Endothelial cell (in vitro differentiated cells): ENCODE results near the gene PSMB7. TPM values are rescaled to one million over a fixed set of nuclear protein-coding genes. Genes with fewer than 3 reads are reported as not detected.

Experiments
- DNase-seq: peaks from one replicate; pipeline ENCODE4 v3.0.0; 2021; ENCODE audit warnings: low spot score
- H3K27ac Mint-ChIP-seq: one replicate; pipeline ENCODE4 v1.8.0; 2021; ENCODE audit warnings: mixed read lengths, inconsistent platforms; ENCODE audit not compliant: unreplicated experiment
- H3K27me3 Mint-ChIP-seq: one replicate; pipeline ENCODE4 v1.8.0; 2021; ENCODE audit warnings: mild to moderate bottlenecking, moderate library complexity, mixed read lengths, inconsistent platforms; ENCODE audit not compliant: unreplicated experiment
- H3K36me3 Mint-ChIP-seq: one replicate; pipeline ENCODE4 v1.8.0; 2021; ENCODE audit warnings: mild to moderate bottlenecking, low read depth, mixed read lengths, inconsistent platforms; ENCODE audit not compliant: unreplicated experiment
- H3K4me1 Mint-ChIP-seq: one replicate; pipeline ENCODE4 v1.8.0; 2021; ENCODE audit warnings: mild to moderate bottlenecking, mixed read lengths, inconsistent platforms; ENCODE audit not compliant: unreplicated experiment
- H3K4me3 Mint-ChIP-seq: one replicate; pipeline ENCODE4 v1.8.0; 2021; ENCODE audit warnings: mild to moderate bottlenecking, mixed read lengths, inconsistent platforms; ENCODE audit not compliant: unreplicated experiment
- H3K9me3 Mint-ChIP-seq: one replicate; pipeline ENCODE4 v1.8.0; 2021; ENCODE audit warnings: mixed read lengths, inconsistent platforms; ENCODE audit not compliant: unreplicated experiment
- total RNA-seq: library from RNA; stranded (reverse); fragmentation: NEBNext Ultra II Directional; extraction: Animal tissue kit (Norgen Biotek cat#: 25700); gene quantifications from one replicate; pipeline ENCODE4 v1.2.1, GENCODE V29; 2021; ENCODE audit not compliant: unreplicated experiment
- TF ChIP-seq, protein P1 (sequence below): fragments of 200-600 bp; sonication (generic); IDR thresholded peaks from one replicate; pipeline ENCODE4 v1.5.0; 2021; ENCODE audit warnings: antibody characterized with exemption; ENCODE audit not compliant: unreplicated experiment

The PSMB7 gene
- total RNA-seq, 1 donor from 2014 or later, result 180 TPM

DNA sequence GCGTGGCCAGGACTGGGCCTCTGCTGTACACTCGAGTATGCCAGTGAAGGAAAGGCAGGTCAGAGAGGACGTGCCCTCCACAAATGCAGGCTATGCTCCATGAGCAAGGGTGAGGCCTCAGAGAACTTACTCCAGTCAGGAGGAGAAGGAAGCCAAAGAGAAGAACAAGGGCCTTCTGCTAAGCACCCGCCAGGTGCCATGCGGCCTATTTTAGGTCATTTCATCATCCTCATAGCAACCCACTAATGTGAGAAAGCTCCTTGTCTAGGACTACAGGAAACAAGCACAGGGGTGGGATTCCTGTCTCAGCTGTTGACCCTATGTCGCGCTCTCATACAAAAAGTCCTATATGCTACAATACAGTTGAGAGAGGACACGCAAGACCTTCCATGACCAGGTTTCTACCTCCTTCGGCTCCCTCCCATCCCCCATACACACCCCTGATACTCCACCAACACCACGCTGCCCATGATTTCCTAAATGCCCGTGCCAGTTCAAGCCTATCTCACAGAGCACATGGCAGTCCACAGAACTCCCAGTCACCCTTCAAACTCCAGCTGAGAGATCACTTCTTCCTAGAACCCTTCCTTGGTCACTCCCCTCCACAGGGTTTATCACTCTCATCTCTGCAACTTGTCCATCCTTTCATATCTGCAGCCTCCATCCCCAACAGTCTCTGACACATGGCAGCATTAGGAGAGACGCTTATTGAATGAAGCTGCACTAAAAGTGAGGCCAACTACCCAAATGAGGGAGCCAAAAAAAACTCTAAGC lies 26.8 kb downstream of the PSMB7 start:
- H3K4me1 Mint-ChIP-seq, result peaks cover 31% of the 10 kb centered on the region

DNA sequence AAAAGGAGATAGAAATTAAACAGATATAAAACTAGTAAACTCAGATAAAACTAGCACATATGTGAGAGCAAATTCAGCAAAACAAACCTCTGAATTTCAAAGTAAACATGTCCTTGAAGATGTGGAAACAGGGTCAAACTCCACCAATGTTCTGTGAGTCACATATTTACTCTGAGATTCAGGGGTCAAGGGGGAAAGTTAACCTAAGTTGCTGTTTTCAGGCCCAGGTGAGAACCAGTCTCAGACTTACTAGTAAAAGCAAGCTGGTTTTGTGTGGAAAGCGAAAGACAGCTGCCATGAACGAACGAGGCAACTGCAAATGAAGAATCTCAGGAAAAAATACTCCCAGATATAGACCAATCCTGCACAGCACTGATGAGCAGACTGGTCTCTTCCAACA lies 29.0 kb downstream of the PSMB7 start:
- no peaks in the 10 kb centered on the region for H3K9me3 Mint-ChIP-seq
- peaks cover 7% of the 10 kb centered on the region for H3K36me3 Mint-ChIP-seq
- DNase-seq, result no peak
- H3K4me1 Mint-ChIP-seq, result peaks cover 31% of the 10 kb centered on the region
- TF ChIP-seq, protein P1, sequence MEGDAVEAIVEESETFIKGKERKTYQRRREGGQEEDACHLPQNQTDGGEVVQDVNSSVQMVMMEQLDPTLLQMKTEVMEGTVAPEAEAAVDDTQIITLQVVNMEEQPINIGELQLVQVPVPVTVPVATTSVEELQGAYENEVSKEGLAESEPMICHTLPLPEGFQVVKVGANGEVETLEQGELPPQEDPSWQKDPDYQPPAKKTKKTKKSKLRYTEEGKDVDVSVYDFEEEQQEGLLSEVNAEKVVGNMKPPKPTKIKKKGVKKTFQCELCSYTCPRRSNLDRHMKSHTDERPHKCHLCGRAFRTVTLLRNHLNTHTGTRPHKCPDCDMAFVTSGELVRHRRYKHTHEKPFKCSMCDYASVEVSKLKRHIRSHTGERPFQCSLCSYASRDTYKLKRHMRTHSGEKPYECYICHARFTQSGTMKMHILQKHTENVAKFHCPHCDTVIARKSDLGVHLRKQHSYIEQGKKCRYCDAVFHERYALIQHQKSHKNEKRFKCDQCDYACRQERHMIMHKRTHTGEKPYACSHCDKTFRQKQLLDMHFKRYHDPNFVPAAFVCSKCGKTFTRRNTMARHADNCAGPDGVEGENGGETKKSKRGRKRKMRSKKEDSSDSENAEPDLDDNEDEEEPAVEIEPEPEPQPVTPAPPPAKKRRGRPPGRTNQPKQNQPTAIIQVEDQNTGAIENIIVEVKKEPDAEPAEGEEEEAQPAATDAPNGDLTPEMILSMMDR, result no peak
- H3K27me3 Mint-ChIP-seq, result no peaks in the 10 kb centered on the region
- peak overlapping the region; percentile 4 for H3K27ac Mint-ChIP-seq
- H3K4me3 Mint-ChIP-seq, result no peak overlapping the region

More for the DNA sequence above, 26.8 kb downstream of the PSMB7 start:
- no peaks in the 10 kb centered on the region for H3K9me3 Mint-ChIP-seq
- no peaks in the 10 kb centered on the region for H3K27me3 Mint-ChIP-seq
- H3K4me3 Mint-ChIP-seq, result no peak overlapping the region
- no peak for DNase-seq
- peak overlapping the region; percentile 79 for H3K27ac Mint-ChIP-seq
- TF ChIP-seq, protein P1, result no peak
- H3K36me3 Mint-ChIP-seq, result peaks cover 4% of the 10 kb centered on the region

DNA sequence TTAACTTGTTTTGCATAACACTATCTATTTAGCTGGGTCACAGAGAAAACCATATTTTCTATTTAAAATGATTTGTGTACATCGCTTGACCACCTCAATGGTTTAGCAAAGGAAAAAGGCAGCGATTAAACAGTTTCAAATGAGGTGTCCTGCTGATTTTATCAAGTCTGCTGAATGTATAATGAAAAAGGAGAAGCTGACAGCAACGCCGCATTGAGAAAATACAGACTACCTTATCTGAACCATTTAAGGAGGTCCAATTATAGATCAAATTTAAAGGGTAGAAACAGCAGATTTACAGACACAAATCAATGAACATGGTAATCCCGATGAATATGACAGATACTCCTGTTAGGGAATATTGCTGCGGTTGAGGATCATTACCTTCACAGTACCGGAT lies 29.6 kb downstream of the PSMB7 start:
- DNase-seq, result no peak
- Mint-ChIP-seq H3K27ac (no peak overlapping the region), H3K27me3 (no peaks in the 10 kb centered on the region), H3K9me3 (no peaks in the 10 kb centered on the region), H3K4me3 (no peak overlapping the region), H3K4me1 (peaks cover 33% of the 10 kb centered on the region), H3K36me3 (peaks cover 7% of the 10 kb centered on the region)
- TF ChIP-seq, protein P1, result no peak

DNA sequence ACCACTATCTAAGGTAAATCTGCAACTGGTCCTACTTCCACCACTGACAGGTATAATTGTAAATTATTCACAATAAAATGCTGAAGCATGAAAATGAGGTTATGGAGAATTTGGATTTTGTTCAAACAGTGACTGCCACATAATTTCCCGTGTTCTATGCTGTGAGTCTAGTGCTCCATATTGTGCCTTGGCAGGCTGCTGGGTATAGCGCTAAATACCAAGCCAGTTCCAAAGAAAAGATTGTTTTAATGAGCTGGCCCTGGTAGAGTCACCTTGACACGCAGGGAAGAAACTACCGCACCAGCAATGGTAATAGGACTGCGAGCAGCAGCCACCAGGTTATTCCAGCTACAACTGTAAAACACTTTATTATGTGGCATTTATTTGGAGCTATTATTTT lies 30.4 kb downstream of the PSMB7 start:
- Mint-ChIP-seq H3K27me3 (no peaks in the 10 kb centered on the region), H3K36me3 (peaks cover 8% of the 10 kb centered on the region), H3K27ac (no peak overlapping the region), H3K4me1 (peaks cover 33% of the 10 kb centered on the region), H3K4me3 (no peak overlapping the region), H3K9me3 (no peaks in the 10 kb centered on the region)
- TF ChIP-seq, protein P1, result no peak
- no peak for DNase-seq

DNA sequence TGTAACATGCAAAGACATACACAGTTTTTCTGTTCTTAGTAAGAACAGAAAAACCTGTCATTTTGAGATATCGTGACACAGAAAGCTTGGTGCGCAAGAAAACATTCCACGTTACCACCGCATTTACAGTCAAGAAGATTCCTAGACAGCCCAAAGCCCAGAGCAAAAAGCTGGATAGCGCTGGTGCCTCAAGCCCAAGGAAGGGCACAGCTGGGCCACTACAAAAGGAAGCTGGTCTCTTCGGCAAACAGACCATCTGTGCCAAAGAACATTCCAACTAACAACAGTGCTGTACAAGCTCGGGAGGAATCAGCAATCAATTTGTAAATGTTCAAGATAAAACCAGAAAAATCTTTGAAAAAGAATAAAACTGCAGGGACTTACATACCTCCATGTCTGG lies 31.0 kb downstream of the PSMB7 start:
- H3K4me1 Mint-ChIP-seq, result peaks cover 27% of the 10 kb centered on the region
- H3K4me3 Mint-ChIP-seq, result no peak overlapping the region
- H3K27me3 Mint-ChIP-seq, result no peaks in the 10 kb centered on the region
- peaks cover 10% of the 10 kb centered on the region for H3K36me3 Mint-ChIP-seq
- DNase-seq, result no peak
- no peak overlapping the region for H3K27ac Mint-ChIP-seq
- TF ChIP-seq, protein P1, result no peak
- H3K9me3 Mint-ChIP-seq, result no peaks in the 10 kb centered on the region
